ENCODE results near the gene RPA1.
A peak's percentile ranks its signal among the peaks of the same experiment; 100 is the strongest.

DNA sequence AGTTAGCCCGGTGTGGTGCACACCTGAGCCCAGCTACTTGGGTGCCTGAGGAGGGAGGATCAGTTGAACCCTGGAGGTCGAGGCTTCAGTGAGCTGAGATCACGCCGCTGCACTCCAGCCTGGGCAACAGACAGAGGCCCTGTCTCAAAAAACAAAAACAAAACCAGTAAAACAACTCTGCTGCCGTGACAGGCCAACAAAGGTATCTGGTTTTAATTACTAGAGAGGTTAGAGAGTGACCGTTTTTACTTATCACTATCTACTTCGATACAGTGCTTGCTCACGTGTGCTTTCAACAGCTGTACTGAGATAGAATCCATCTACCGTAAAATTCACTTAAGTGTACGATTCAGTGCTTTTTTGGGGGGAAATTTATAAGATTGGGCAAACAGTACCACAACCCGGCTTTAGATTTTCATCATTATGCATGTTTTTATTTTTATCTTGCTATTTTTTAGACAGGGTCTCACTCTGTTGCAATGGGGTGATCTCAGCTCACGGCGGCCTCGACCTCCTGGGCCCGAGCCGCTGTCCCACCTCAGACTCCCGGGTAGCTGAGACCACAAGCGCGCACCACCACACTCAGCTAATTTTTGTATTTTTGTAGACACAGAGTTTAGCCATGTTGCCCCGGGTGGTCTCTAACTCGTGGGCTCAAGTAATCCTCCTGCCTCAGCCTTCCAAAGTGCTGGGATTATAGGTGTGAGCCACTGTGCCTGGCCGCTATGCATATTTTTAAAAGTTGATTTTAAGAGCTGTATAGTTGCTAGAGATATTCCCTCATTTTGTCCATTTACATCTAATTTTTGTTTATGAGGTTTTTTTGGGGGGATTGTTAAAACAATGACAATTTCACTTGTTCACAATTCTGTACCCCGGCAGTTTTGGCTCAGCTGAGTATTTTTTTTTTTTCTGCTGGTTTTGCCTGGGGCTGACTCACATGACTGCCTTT, 37.0 kb upstream of the RPA1 start:
- TF ChIP-seq ZNF335 (tag by site-specific recombination; conservative IDR thresholded peaks at IDR 0.05) (peak; percentile 59), ZNF133 (tag by site-specific recombination; IDR thresholded peaks at IDR 0.05) (no peak), ZNF169 (tag by site-specific recombination; IDR thresholded peaks at IDR 0.05) (no peak), ZNF513 (tag by site-specific recombination; IDR thresholded peaks at IDR 0.05) (no peak), ZNF549 (tag by site-specific recombination; IDR thresholded peaks at IDR 0.05) (no peak), ZBTB21 (tag by site-specific recombination; IDR thresholded peaks at IDR 0.05) (no peak), HOXC10 (CRISPR knock-in tag; IDR thresholded peaks at IDR 0.05) (no peak), ZNF391 (tag by site-specific recombination; IDR thresholded peaks at IDR 0.05; ENCODE audit: borderline replicate concordance, low read depth) (no peak), ZFP37 (tag by site-specific recombination; IDR thresholded peaks at IDR 0.05) (no peak), ZBTB17 (tag by site-specific recombination; IDR thresholded peaks at IDR 0.05) (no peak), ZNF791 (tag by site-specific recombination; IDR thresholded peaks at IDR 0.05) (no peak), ZFP69B (tag by site-specific recombination; IDR thresholded peaks at IDR 0.05) (no peak)

Measured in HEK293 (cell line).